H4 (cell line): ENCODE data around the gene ZNF496. TPM values are rescaled to one million over a fixed set of nuclear protein-coding genes. Genes with fewer than 3 reads are reported as not detected.

Experiments used
- total RNA-seq: library from RNA; depleted of rRNA; stranded (reverse); fragments of >200 nt; shearing (Covaris generic); gene quantifications from 2 replicates; pipeline ENCODE4 v1.2.3, GENCODE V29; 2014; rRNA removed

ZNF496 gene
- total RNA-seq, 1 experiment from 2014 or later = 11.8 TPM

Other genes with a start within 250 kb of the ZNF496 start
- gene ZNF669, start 227.5 kb downstream of the ZNF496 start, total RNA-seq = 11.3 and 11.8 TPM in 2 replicates
- gene ZNF124, start 159.8 kb downstream of the ZNF496 start, total RNA-seq = 35.2 and 37.1 TPM in 2 replicates
- gene VN1R5, start 75.8 kb downstream of the ZNF496 start, total RNA-seq = not detected in 2 replicates
- gene NLRP3, start 84.3 kb upstream of the ZNF496 start, total RNA-seq = 0.50 TPM in 1 of 2 replicates, not detected in the other
- not detected in 2 replicates for gene OR2B11, start 126.2 kb upstream of the ZNF496 start, total RNA-seq
- gene OR2C3, start 204.6 kb upstream of the ZNF496 start, total RNA-seq = not detected in 2 replicates
- 0.29 and 1.9 TPM in 2 replicates for gene GCSAML, start 217.3 kb upstream of the ZNF496 start, total RNA-seq